ENCODE data around the gene IRF9.
"Not testable (repeated sequence)": the region's sequence is repeated elsewhere in the genome, so short reads cannot be mapped to it uniquely, and the experiment has no call there.

IRF9 gene

DNA sequence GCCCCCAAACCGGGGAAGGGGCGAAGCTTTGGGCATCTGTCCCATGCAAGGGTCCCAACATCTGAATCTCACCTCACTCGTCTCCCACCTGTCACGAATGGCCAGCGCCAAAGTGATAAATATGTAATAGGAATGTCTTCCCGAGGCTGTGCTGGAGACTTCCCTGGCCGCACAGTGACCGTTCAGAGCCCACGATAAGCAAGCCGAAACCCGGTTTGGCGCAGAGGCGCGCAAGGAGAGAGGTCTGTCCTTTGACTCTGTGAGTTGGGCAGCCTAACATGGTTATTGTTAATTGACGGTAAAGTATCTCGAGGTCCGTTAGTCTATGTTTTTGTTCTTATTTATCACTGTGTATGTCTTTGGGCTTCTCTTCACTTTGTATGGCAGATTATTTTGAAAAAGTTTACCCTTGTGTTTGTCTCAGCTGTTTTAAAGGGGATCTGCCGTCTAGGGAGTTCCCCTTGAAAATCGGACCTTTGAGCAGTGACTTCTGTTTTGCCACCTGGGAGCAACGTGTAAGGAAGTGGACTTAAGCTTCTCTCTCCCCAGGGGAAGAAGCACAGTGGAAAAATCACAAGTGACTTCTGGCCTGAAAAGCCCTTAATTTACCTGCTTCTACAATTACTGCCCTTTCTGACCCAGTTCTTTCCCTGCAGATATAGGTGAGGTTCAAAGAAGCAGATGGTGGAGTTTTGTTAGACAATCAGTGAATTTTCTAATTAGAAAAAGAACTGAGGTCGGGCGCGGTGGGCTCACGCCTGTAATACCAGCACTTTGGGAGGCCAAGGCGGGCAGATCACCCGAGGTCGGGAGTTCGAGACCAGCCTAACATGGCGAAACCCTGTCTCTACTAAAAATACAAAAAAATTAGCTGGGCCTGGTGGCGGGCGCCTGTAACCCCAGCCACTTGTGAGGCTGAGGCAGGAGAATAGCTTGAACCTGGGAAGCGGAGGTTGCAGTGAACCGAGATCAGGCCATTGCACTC is 35.3 kb downstream of the IRF9 start:
- H3K27ac Mint-ChIP-seq = peak overlapping the region; percentile 96
- peak; percentile 22 for DNase-seq
- H3K27me3 Mint-ChIP-seq = no peaks in the 10 kb centered on the region
- no peak for ATAC-seq
- peaks cover 3% of the 10 kb centered on the region for H3K9me3 Mint-ChIP-seq
- H3K36me3 Mint-ChIP-seq (ENCODE audit: low read depth) = peaks cover 44% of the 10 kb centered on the region
- peak overlapping the region; percentile 88 for H3K4me3 Mint-ChIP-seq
- peaks cover 56% of the 10 kb centered on the region for H3K4me1 Mint-ChIP-seq

DNA sequence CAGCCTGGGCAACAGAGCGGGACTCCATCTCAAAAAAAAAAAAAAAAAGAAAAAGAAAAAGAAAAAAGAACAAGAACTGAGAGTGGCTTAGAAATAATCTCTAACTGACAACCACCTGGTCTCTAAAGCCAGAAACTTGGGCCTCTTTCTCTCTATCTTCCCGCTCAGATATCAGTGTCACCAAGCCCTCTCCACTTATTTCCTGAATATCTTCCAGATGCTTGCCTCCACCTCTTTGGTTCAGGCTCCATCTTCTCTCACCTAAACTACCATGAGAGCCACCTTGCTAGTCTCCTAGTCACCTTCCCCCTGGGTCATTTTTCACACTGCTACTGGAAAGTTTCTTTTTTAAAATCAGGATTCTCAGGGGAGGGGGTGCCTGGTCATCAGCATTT is 36.0 kb downstream of the IRF9 start:
- peak overlapping the region; percentile 96 for H3K27ac Mint-ChIP-seq
- H3K36me3 Mint-ChIP-seq (ENCODE audit: low read depth) = peaks cover 46% of the 10 kb centered on the region
- H3K27me3 Mint-ChIP-seq = no peaks in the 10 kb centered on the region
- DNase-seq = no peak
- peaks cover 3% of the 10 kb centered on the region for H3K9me3 Mint-ChIP-seq
- H3K4me3 Mint-ChIP-seq = peak overlapping the region; percentile 88
- peaks cover 50% of the 10 kb centered on the region for H3K4me1 Mint-ChIP-seq
- ATAC-seq = no peak

DNA sequence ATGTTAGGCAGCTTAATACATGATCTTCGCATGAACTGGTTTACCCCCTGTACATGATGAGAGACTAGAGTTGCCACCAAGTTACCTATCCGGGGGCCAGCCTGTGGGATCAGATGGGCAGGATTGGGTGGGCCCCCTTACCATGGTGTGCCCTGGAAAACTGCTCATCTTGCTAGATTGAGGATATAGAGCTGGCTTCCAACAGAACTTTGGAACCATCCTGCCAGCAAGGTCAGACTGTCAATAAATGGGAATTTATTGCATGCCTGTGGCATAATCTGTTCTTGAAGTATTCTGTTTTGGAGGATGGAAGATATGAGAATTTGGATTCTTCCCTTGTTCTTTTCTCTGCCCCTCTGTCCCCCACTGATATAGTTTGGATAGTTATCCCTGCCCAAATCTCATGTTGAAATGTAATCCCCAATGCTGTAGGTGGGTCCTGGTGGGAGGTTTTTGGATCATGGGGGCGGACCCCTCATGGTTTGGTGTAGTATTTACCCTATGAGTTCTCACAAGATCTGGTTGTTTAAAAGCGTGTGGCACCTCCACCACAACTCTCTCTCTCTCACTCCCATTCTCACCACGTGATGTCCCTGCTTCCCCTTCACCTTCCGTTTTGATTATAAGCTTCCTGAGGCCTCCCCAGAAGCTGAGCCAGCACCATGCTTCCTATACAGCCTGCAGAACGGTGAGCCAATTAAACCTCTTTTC is 37.9 kb downstream of the IRF9 start:
- H3K27me3 Mint-ChIP-seq = no peaks in the 10 kb centered on the region
- H3K27ac Mint-ChIP-seq = no peak overlapping the region
- ATAC-seq (no peak), DNase-seq (no peak)
- peaks cover 48% of the 10 kb centered on the region for H3K36me3 Mint-ChIP-seq (ENCODE audit: low read depth)
- H3K4me3 Mint-ChIP-seq = no peak overlapping the region
- H3K4me1 Mint-ChIP-seq = peaks cover 39% of the 10 kb centered on the region
- H3K9me3 Mint-ChIP-seq = peaks cover 9% of the 10 kb centered on the region

DNA sequence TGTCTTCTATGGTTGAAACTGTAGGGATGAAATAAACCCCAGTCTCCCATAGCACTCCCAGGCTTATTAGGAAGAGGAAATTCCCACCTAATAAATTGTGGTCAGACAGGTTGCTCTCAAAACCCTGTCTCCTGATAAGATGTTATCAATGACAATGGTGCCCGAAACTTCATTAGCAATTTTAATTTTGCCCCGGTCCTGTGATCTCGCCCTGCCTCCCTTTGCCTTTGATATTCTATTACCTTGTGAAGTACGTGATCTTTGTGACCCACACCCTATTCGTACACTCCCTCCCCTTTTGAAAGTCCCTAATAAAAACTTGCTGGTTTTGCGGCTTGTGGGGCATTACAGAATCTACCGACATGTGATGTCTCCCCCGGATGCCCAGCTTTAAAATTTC is 41.5 kb downstream of the IRF9 start:
- not testable (repeated sequence) for H3K27me3 Mint-ChIP-seq, H3K27ac Mint-ChIP-seq, H3K9me3 Mint-ChIP-seq, H3K4me3 Mint-ChIP-seq, DNase-seq, ATAC-seq
- Mint-ChIP-seq H3K4me1 (peaks cover 38% of the 10 kb centered on the region), H3K36me3 (ENCODE audit: low read depth) (peaks cover 69% of the 10 kb centered on the region)

DNA sequence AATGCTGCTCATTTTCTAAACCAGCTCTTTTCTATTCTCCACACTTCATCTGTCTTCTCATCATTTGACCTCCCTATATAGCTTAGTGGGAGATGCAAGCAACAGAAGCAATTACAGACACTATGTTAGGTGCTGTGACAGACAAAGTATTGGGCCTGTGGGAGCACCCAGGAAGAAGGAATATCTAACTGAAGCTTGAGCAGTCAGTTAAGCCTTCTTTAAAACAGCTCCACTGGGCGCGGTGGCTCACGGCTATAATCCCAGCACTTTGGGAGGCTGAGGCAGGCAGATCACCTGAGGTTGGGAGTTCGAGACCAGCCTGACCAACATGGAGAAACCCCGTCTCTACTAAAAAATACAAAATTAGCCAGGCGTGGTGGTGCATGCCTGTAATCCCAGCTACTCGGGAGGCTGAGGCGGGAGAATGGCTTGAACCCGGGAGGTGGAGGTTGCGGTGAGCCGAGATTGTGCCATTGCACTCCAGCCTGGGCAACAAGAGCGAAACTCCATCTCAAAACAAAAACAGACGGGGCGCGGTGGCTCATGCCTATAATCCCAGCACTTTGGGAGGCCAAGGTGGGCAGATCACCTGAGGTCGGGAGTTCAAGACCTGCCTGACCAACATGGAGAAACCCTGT is 42.3 kb downstream of the IRF9 start:
- not testable (repeated sequence) for H3K27me3 Mint-ChIP-seq, ATAC-seq, DNase-seq, H3K27ac Mint-ChIP-seq, H3K4me3 Mint-ChIP-seq, H3K9me3 Mint-ChIP-seq
- H3K36me3 Mint-ChIP-seq (ENCODE audit: low read depth) = peaks cover 77% of the 10 kb centered on the region
- peaks cover 39% of the 10 kb centered on the region for H3K4me1 Mint-ChIP-seq

DNA sequence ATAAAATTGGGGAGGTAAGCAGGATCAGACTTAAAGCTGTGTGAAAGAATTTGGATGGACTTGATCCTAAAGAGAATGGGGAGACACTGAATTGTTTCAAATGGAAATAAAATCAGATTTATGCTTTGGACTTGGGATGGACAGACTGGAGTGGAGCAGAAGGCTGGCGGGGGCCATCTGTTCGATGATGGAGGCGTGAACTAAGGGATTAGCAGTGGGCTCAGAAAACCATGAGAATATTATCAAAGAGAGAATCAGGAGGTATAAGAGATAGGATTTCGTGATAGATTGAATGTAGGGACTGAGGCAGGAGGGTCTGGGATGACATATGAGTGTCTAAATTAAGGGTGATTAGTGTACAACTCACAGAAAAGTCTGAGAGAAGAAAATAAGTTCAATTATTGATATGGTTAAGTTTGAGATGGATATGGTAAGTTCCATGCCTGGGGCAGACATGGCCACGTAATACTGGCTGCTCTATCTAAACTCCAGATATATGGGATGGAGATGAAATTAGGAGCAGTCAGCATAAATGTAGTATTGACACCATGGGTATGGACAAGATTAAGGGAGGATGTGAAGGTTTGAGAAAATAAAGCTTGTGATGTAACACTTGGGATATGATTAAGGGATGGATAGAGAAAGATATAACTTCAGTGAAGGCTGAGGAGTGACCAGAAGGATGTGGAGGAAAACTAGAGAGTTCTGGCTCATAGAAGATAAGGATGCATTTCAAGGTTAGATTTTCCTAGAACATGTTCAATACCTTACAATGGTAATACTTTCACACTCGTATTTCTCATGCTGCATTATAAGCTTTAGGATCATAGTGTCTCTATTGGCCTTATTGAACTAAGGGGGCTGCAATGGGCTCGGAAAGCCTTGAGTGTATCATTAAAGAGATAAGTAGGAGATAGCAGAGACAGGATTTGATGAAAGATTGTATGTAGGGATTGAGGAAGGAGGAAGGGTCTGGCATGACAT is 43.4 kb downstream of the IRF9 start:
- H3K36me3 Mint-ChIP-seq (ENCODE audit: low read depth) = peaks cover 73% of the 10 kb centered on the region
- no peaks in the 10 kb centered on the region for H3K27me3 Mint-ChIP-seq
- peaks cover 6% of the 10 kb centered on the region for H3K9me3 Mint-ChIP-seq
- peak overlapping the region; percentile 21 for H3K27ac Mint-ChIP-seq
- peaks cover 30% of the 10 kb centered on the region for H3K4me1 Mint-ChIP-seq
- ATAC-seq = no peak
- DNase-seq = no peak
- H3K4me3 Mint-ChIP-seq = no peak overlapping the region

DNA sequence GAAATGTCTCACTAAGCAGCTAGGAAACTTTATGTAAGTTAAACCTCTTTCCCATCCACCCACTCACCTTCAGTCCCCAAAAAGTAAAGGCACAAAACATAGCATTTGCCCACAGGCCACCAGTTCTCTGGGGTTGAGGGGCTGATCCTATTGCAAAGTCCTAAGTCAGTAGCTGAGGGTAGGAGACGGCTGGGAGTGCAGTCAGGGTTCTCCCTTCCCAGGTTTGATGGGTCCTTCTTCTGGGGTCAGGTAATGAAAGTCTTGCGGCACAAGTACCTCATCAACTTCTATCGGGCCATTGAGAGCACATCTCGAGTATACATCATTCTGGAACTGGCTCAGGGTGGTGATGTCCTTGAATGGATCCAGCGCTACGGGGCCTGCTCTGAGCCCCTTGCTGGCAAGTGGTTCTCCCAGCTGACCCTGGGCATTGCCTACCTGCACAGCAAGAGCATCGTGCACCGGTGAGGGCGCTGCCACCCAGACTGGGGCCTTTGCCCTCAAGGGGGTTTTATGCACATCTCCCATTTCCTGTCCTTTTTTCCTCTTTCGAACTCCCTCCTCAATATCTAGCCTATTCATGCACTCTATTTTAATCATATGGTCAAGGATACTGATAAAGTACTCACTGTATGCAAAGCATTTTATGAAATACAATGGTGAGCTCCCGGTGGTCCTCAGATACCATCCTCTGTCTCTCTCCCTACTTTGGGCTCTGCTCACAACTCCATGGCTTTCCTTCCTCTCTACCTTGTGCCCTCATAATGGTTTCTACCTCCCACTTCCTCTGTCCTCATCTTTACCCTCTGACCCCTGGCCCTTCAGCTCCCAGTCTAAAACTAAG is 45.4 kb downstream of the IRF9 start:
- no peak for ATAC-seq

DNA sequence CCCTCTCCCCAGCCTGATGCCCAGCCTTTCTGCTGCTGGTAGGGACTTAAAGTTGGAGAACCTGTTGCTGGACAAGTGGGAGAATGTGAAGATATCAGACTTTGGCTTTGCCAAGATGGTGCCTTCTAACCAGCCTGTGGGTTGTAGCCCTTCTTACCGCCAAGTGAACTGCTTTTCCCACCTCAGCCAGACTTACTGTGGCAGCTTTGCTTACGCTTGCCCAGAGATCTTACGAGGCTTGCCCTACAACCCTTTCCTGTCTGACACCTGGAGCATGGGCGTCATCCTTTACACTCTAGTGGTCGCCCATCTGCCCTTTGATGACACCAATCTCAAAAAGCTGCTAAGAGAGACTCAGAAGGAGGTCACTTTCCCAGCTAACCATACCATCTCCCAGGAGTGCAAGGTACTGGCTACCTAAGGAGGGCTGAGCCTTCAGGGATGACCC is 46.1 kb downstream of the IRF9 start:
- peak overlapping the region; percentile 10 for H3K27ac Mint-ChIP-seq
- no peak overlapping the region for H3K4me3 Mint-ChIP-seq
- peaks cover 73% of the 10 kb centered on the region for H3K36me3 Mint-ChIP-seq (ENCODE audit: low read depth)
- peaks cover 40% of the 10 kb centered on the region for H3K4me1 Mint-ChIP-seq
- peaks cover 6% of the 10 kb centered on the region for H3K9me3 Mint-ChIP-seq
- no peaks in the 10 kb centered on the region for H3K27me3 Mint-ChIP-seq
- DNase-seq = no peak
- no peak for ATAC-seq

More for the DNA sequence above, 45.4 kb downstream of the IRF9 start:
- Mint-ChIP-seq H3K4me1 (peaks cover 34% of the 10 kb centered on the region), H3K27me3 (no peaks in the 10 kb centered on the region), H3K27ac (peak overlapping the region; percentile 10), H3K9me3 (peaks cover 6% of the 10 kb centered on the region), H3K36me3 (ENCODE audit: low read depth) (peaks cover 76% of the 10 kb centered on the region), H3K4me3 (no peak overlapping the region)
- no peak for DNase-seq

DNA sequence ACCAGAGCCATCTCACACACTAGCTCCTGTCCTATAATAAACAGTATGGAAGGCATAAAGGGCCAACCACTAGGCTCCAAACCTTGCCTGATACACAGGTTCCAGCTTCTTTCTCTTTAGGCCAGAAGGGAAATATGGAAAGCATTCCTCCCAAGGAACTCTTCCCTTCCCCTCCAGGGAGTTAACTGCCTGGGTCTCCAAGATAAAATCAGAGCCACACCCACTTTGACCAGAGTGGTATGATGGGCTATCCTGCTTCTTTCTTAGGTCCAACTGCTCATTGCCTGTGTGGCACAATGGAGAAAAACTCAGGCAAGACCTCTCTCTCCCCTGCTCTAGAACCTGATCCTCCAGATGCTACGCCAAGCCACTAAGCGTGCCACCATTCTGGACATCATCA is 46.6 kb downstream of the IRF9 start:
- Mint-ChIP-seq H3K4me3 (no peak overlapping the region), H3K27me3 (no peaks in the 10 kb centered on the region), H3K36me3 (ENCODE audit: low read depth) (peaks cover 70% of the 10 kb centered on the region), H3K9me3 (peaks cover 5% of the 10 kb centered on the region), H3K4me1 (peaks cover 43% of the 10 kb centered on the region), H3K27ac (no peak overlapping the region)
- ATAC-seq = no peak
- no peak for DNase-seq

DNA sequence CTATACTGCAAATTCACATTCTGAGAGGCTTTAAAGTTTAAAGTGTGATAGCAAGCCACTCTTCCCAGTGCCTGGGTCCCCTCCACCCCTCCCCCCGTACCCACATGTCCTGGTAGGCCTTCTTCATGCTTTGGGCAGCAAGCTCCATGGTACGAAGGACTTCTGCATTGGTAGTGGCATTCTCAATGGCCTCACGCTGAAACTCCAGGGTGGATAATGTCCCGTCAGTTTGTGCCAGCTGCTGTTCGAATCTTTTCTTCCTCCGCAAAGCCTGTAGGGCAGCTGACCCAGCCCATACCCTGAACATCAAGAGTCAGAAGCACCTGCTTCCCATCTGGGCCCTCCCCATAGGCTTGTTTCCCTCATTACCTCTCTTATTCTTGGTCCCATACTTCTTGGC is 50.2 kb downstream of the IRF9 start:
- H3K27me3 Mint-ChIP-seq = peaks cover 2% of the 10 kb centered on the region
- ATAC-seq (no peak), DNase-seq (no peak)
- peaks cover 65% of the 10 kb centered on the region for H3K4me1 Mint-ChIP-seq
- H3K4me3 Mint-ChIP-seq = peak overlapping the region; percentile 99
- no peaks in the 10 kb centered on the region for H3K9me3 Mint-ChIP-seq
- H3K36me3 Mint-ChIP-seq (ENCODE audit: low read depth) = peaks cover 57% of the 10 kb centered on the region
- peak overlapping the region; percentile 29 for H3K27ac Mint-ChIP-seq

DNA sequence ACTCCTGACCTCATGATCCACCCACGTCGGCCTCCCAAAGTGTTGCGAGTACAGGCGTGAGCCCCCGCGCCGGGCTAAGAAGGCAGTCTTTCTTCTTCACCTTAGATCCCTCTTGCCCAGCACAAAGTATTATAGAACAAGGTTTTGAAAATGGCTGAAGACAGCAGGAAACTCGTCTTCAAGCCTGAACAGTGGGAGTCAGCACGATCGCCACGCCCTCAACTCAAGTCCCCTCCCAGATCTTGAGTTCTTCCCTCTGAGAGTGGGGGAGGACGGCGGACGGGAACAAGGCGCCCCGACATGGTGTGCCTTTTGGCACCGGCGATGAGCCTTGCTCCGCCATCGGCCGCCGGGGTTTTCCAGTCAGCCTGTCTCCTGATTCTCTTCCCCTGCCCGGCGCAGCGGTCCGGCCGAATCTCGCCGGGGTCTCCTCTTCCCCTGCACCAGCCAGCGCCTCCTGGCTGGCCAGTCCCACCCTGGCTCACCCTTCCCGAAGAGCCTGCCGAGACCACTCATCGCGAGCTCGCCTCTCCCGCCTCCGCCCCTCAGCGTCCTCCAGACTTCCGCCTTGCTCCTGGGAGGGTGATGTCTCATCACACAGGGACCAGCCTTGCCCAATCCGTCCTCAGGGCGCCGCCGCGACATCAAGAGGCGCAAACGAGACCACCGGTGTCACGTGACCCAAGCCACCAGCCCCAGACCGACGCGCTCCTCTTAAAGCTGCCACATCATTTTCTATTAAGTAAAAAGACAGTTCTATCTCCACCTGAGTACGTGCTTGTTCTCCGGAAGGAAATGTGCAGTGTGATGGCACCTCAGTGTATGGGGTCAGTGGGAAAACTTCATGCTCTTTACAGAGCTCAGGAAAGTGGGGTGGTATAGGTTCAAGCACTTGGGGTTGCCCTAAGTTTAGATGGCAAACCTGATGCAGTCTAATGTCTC is 52.1 kb downstream of the IRF9 start, which contains the start of gene CHMP4A:
CHMP4A (minus strand) TSS at position 565 of the 942 bp plus-strand sequence; CDS start at position 516, 49 bp downstream.
- peak within 1 kb of the TSS; percentile 99 for H3K27ac Mint-ChIP-seq
- H3K4me1 Mint-ChIP-seq = peaks cover 50% of the 10 kb centered on the region
- H3K4me3 Mint-ChIP-seq = peak within 1 kb of the TSS; percentile 99
- no peaks in the 10 kb centered on the region for H3K9me3 Mint-ChIP-seq
- ATAC-seq = peak; percentile 90
- peaks cover 2% of the 10 kb centered on the region for H3K27me3 Mint-ChIP-seq
- DNase-seq = peak; percentile 97
- H3K36me3 Mint-ChIP-seq (ENCODE audit: low read depth) = peaks cover 41% of the 10 kb centered on the region

All from activated naive CD8-positive, alpha-beta T cell treated with anti-CD3 and anti-CD28 coated beads, Interleukin-2, amount 50 U/mL, for 24 hours (primary cell).